Ishikawa (cell line): ENCODE measurements around the gene ASAP2.

ENCODE experiments used
- CEBPB ChIP-seq: IDR thresholded peaks from 2 replicates; pipeline ENCODE4 v1.6.1; 2012
- CREB1 ChIP-seq: IDR thresholded peaks from 2 replicates; pipeline ENCODE4 v1.6.1; 2012; ENCODE audit warnings: low read depth
- EGR1 ChIP-seq: IDR thresholded peaks from 2 replicates; pipeline ENCODE4 v1.6.1; 2012
- EP300 ChIP-seq: IDR thresholded peaks from 2 replicates; pipeline ENCODE4 v1.6.1; 2012; ENCODE audit warnings: borderline replicate concordance
- FOXM1 ChIP-seq: IDR thresholded peaks from 2 replicates; pipeline ENCODE4 v1.6.1; 2012; ENCODE audit warnings: low read depth, borderline replicate concordance
- MAX ChIP-seq: IDR thresholded peaks from 2 replicates; pipeline ENCODE4 v1.6.1; 2012
- NFIC ChIP-seq: IDR thresholded peaks from 2 replicates; pipeline ENCODE4 v1.6.1; 2012
- RAD21 ChIP-seq: IDR thresholded peaks from 2 replicates; pipeline ENCODE4 v1.6.1; 2012; ENCODE audit warnings: low read depth
- REST ChIP-seq: IDR thresholded peaks from 2 replicates; pipeline ENCODE4 v1.6.1; 2012; ENCODE audit warnings: low read depth, mild to moderate bottlenecking
- TAF1 ChIP-seq: IDR thresholded peaks from 2 replicates; pipeline ENCODE4 v1.6.1; 2012; ENCODE audit warnings: low read depth, mild to moderate bottlenecking
- TCF12 ChIP-seq: IDR thresholded peaks from 2 replicates; pipeline ENCODE4 v1.6.1; 2012; ENCODE audit warnings: low read depth
- TEAD4 ChIP-seq: IDR thresholded peaks from 2 replicates; pipeline ENCODE4 v1.6.1; 2012
- USF1 ChIP-seq: IDR thresholded peaks from 2 replicates; pipeline ENCODE4 v1.6.1; 2012
- YY1 ChIP-seq: IDR thresholded peaks from 2 replicates; pipeline ENCODE4 v1.6.1; 2012; ENCODE audit warnings: low read depth
- ZBTB7A ChIP-seq: IDR thresholded peaks from 2 replicates; pipeline ENCODE4 v1.6.1; 2012; ENCODE audit warnings: low read depth

Gene ASAP2

GRCh38 chr2:9294764-9295163 is 88.2 kb downstream of the ASAP2 start:
- TF ChIP-seq TCF12, result no peak

GRCh38 chr2:9296559-9296958 is 89.9 kb downstream of the ASAP2 start:
- TF ChIP-seq NFIC, result no peak
- TF ChIP-seq TCF12, result no peak
- no peak for TF ChIP-seq EGR1
- TF ChIP-seq MAX, result no peak
- TF ChIP-seq TEAD4, result no peak
- TF ChIP-seq ZBTB7A, result no peak
- no peak for TF ChIP-seq RAD21

GRCh38 chr2:9297156-9297555 is 90.5 kb downstream of the ASAP2 start:
- TF ChIP-seq FOXM1 (no peak), ZBTB7A (no peak), REST (no peak), TCF12 (no peak), NFIC (no peak), TAF1 (no peak), CEBPB (no peak), CREB1 (no peak), MAX (no peak), TEAD4 (no peak), EGR1 (no peak), RAD21 (no peak), EP300 (no peak), YY1 (no peak), USF1 (no peak)

GRCh38 chr2:9297807-9298206 is 91.2 kb downstream of the ASAP2 start:
- no peak for TF ChIP-seq REST
- no peak for TF ChIP-seq EGR1
- no peak for TF ChIP-seq FOXM1

- TF ChIP-seq TEAD4 (no peak), USF1 (no peak), FOXM1 (no peak), CEBPB (no peak), REST (no peak), EGR1 (no peak)
Measured at GRCh38 chr2:9298583-9298982, 92.0 kb downstream of the ASAP2 start.
